Activated CD8-positive, alpha-beta memory T cell treated with anti-CD3 and anti-CD28 coated beads for 1 hour (primary cell): ENCODE results near the gene MYO9A.

Experiments used
- DNase-seq, 2 donors: peaks; one replicate each; pipeline ENCODE4 v3.0.0-alpha.2; 2020; ENCODE audit warnings: low read depth in 1 of 2; ENCODE audit errors: extremely low read depth in 1 of 2

The MYO9A gene

GRCh38 chr15:71811036-71811736 lies 306.8 kb downstream of the MYO9A start:
- no peak for DNase-seq

GRCh38 chr15:71810256-71811035 lies 307.5 kb downstream of the MYO9A start, which contains the start of gene NR2E3:
TSS of gene NR2E3 (plus strand) at chr15:71810554. CDS start at chr15:71810744, 190 bp downstream.
- DNase-seq, result no peak

GRCh38 chr15:71809346-71809745 lies 308.6 kb downstream of the MYO9A start:
- no peak for DNase-seq

- no peak for DNase-seq
Observed at GRCh38 chr15:71808311-71809020, 309.5 kb downstream of the MYO9A start.

GRCh38 chr15:71807691-71808091 lies 310.3 kb downstream of the MYO9A start:
- DNase-seq, result no peak

- DNase-seq, result no peak
Observed at GRCh38 chr15:71807125-71807629, 310.8 kb downstream of the MYO9A start.

- DNase-seq, result no peak
Observed at GRCh38 chr15:71806452-71806931, 311.5 kb downstream of the MYO9A start.

- DNase-seq, result no peak
Observed at GRCh38 chr15:71804695-71805470, 313.1 kb downstream of the MYO9A start.

- no peak for DNase-seq
Observed at GRCh38 chr15:71804226-71804625, 313.7 kb downstream of the MYO9A start.

GRCh38 chr15:71802770-71803169 lies 315.2 kb downstream of the MYO9A start:
- DNase-seq, result no peak

- no peak for DNase-seq
Observed at GRCh38 chr15:71801935-71802655, 315.9 kb downstream of the MYO9A start.

GRCh38 chr15:71800835-71801745 lies 316.9 kb downstream of the MYO9A start:
- no peak for DNase-seq

- no peak for DNase-seq
Observed at GRCh38 chr15:71800190-71800589, 317.8 kb downstream of the MYO9A start.

GRCh38 chr15:71798641-71799040 lies 319.3 kb downstream of the MYO9A start:
- DNase-seq, result no peak

GRCh38 chr15:71792521-71792920 lies 325.4 kb downstream of the MYO9A start:
- DNase-seq, result no peak

GRCh38 chr15:71791975-71792374 lies 326.0 kb downstream of the MYO9A start:
- no peak for DNase-seq

- DNase-seq, result no peak
Observed at GRCh38 chr15:71790081-71790480, 327.9 kb downstream of the MYO9A start.

GRCh38 chr15:71789616-71790015 lies 328.3 kb downstream of the MYO9A start:
- no peak for DNase-seq
